Subcutaneous adipose tissue (tissue), 4 donors: ENCODE measurements around the gene EPAS1. TPM values are rescaled to one million over a fixed set of nuclear protein-coding genes. Genes with fewer than 3 reads are reported as not detected.

Experiments used
- total RNA-seq, 4 donors: library from RNA; depleted of rRNA; stranded (reverse); fragments of >200 nt; gene quantifications; one replicate each; pipeline ENCODE4 v1.1.0, GENCODE V29; 2016
- TF ChIP-seq, protein P1 (sequence below): fragments of 450-650 bp; IDR thresholded peaks from one replicate; pipeline ENCODE4 v1.5.1; 2016; ENCODE audit warnings: low read depth, mild to moderate bottlenecking, control low read depth, antibody characterized with exemption, moderate library complexity

The EPAS1 gene
- total RNA-seq, 4 donors from 2014 or later, result 168 to 1,000 (median 337) TPM

DNA sequence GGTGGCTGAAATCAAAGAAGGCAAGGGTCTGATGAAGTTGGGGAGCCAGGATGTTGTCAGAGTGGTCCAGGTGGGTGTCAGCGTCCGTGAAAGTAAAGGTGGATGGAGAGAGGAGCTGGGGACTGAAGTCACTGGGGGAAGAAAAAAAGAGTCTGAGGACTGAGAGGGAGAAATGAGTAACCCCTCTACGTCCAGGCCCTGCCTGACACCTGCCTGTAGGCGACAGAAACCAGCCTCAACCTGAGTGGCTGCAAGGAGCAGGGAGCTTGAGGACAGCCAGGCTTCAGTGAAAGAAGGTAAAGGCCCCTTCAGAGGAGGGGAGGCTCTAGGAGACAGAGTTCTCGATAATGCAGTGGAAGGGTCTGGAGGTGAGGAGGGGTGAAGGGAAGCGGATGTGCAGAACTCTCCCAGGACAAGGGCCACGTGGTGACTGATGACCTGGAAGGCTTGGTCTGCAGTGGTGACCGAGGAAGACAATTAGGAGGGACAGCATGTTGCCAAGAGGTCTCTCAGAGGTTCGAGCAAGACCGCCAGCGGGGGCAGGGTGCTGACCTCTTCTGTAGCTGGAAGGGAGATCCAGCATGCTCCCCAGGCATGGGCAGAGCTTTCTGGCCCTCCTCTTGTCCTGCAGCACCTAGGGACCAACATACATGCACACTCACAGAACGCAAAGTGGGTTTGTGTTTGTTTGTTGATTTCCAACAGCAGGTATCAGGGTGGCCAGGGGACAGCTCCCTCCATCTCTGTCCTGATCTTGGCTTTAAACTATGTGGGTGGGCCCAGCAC, 95.5 kb downstream of the EPAS1 start:
- TF ChIP-seq, protein P1, sequence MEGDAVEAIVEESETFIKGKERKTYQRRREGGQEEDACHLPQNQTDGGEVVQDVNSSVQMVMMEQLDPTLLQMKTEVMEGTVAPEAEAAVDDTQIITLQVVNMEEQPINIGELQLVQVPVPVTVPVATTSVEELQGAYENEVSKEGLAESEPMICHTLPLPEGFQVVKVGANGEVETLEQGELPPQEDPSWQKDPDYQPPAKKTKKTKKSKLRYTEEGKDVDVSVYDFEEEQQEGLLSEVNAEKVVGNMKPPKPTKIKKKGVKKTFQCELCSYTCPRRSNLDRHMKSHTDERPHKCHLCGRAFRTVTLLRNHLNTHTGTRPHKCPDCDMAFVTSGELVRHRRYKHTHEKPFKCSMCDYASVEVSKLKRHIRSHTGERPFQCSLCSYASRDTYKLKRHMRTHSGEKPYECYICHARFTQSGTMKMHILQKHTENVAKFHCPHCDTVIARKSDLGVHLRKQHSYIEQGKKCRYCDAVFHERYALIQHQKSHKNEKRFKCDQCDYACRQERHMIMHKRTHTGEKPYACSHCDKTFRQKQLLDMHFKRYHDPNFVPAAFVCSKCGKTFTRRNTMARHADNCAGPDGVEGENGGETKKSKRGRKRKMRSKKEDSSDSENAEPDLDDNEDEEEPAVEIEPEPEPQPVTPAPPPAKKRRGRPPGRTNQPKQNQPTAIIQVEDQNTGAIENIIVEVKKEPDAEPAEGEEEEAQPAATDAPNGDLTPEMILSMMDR, result no peak

DNA sequence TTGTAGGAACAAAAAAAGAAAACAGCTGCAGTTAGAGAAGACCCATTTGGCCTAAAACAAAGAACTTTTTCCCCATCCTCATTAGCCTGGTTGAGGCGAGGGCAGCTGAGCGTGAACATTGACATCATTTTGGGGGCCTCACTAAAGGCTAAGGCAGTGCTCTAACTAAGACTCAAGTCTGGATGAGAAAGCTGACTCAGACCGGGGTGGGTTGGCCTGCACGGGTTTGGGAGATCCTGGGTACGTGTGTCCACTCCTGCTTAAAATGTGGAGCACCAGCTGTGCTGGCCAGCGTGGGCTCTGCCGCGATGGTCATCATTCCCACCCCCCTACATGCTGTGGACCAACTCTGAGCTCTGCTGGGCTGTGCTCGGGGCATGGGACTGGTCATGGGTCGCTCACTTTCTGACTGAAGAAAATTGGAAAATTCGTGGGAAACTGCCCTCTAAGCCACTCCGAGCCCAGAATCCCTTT, 96.2 kb downstream of the EPAS1 start:
- TF ChIP-seq, protein P1, result no peak

DNA sequence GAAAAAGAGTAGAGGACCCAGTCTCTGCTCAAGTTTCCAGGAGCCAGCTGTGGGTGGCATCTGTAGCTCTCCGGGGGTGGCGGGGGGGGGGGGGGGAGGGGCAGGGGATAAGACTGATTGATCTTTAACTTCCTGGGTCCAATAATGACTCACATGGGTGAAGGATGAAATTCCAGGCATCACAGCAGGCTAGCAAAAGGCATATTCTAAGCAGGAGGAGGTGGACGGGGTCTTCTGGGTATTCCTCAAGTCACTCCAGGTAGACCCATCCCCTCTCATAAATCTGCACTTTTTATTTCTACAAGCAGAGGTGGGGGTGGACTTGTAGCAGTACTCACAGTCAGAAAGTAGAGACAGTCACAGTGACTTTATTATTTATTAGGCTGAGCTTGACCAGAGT, 96.7 kb downstream of the EPAS1 start:
- TF ChIP-seq, protein P1, result no peak

DNA sequence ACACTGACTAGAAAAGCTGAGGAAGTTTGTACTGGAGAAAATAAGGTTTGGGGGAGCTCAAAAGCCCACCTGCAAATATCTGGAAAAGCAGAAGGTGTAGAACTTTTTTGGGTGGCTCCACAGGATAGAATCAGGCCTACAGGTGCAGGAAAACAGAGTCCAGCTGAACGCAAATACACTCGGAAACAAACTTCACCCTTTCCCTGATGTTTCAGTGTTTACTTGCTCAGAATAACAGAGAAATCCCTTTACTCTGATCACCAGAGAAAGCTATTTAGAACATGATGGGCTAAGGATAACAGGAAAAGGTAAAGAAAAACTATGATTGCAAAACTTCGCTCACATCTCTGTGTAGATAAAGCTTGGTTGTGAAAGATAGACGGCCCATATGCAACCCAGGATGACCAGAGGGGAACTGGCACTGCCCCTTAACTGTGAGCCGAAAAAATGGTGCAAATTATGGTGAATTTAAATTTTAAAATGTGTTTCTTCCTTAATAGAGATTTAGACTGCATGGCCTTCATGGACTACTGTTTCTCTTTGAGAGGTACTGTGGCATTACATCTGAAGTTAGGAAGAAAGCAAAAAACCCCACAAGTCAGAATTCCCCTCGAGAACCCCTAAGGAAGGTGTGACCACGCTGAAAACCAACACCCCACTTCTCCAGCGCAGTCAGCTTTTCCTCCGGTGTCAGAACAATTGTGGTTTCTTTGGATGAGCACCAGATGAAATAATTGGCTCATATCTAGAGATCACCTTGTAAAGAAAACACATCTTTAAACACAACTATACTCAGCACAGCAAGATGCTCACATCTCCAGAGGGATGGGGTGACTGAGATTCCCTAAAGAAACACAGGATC, 97.7 kb downstream of the EPAS1 start:
- TF ChIP-seq, protein P1, result no peak

DNA sequence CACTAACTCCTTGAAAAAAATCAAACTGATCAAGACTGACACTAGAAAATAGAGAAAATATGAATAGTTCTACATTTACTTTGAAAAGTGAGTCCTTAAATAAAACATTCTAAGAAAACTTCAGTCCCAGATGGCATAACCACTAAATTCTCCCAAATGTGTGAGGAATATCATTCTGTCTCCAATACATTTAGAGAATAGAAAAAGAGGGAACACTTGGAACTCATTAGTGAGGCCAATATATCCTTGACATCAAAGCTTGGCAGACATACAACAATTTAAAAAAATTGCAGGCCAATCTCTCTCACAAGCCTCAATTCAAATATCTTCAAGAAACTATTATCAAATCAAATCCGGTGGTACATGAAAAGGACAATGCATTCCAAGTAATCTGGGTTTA, 102.8 kb downstream of the EPAS1 start:
- TF ChIP-seq, protein P1, result no peak

DNA sequence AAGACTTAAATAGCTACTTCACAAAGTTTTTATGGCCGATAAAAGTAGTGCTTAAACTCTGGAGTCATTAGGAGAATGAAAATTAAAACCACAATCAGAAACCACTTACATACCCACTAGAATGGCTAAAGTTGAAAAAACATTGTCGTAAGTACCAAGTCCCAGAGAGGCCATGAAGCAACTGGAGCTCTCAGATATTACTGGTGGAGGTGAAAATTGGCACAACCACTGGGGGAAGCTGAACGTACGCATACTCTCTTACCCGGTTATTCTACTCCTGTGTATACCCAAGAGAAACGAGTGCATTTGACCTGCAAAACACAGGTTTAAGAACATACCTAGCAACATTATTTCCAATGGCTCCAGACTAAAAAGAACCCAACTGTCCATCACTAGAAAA, 105.7 kb downstream of the EPAS1 start:
- TF ChIP-seq, protein P1, result no peak

DNA sequence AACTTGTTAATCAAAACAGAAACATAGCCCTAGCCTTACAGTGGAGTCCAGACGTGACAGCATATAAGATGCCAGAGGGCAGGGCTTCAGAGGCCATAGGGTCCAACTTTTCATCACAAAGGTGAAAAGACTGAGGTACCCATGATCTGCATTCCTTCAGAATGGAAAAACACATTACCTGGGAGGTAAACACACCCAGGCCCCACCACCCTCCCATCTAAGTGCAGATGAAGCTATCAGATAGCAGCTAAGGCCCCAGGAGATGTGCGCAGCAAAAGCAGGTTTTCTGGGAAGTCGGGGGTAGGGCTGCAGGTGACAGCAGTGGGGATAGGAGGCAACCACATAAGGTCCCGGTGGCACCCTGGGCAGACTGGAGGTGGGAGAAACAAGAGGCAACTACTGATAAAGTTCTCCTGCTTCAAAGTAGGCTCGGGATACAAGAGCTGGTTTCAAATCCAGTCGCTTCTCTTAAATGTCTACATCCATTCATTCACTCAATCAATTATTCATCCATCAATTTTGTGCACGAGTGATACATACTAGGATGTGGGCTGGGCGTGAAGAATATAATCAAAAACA, 107.1 kb downstream of the EPAS1 start:
- TF ChIP-seq, protein P1, result no peak
